Mammary epithelial cell (primary cell): ENCODE data around the gene TMED8.

ENCODE experiments used
- CTCF ChIP-seq, 2 donors: IDR thresholded peaks in 1 of 2; conservative IDR thresholded peaks in 1 of 2; 2 replicates each; pipeline ENCODE4 v1.5.1; 2011 to 2012; ENCODE audit warnings: inconsistent platforms in 2 of 2, low read length in 2 of 2, mild to moderate bottlenecking in 2 of 2, control low read depth in 1 of 2, low read depth in 1 of 2; ENCODE audit not compliant: insufficient read depth in 1 of 2; ENCODE audit errors: extremely low read depth in 1 of 2
- EZH2 ChIP-seq: IDR thresholded peaks from 2 replicates; pipeline ENCODE4 v1.6.1; 2012; ENCODE audit warnings: low read length, inconsistent platforms, borderline replicate concordance

- TF ChIP-seq CTCF (conservative IDR thresholded peaks at IDR 0.05 in 1 of 2, IDR thresholded peaks at IDR 0.05 in 1 of 2; ENCODE audit: extremely low read depth in 1 of 2, insufficient read depth in 1 of 2, low read depth in 1 of 2, low read length in 2 of 2), result no peak
- TF ChIP-seq EZH2, result no peak
Observed at GRCh38 chr14:77296906-77297305, 80.0 kb downstream of the TMED8 start.
